ENCODE data around the gene BRD4. TPM values are rescaled to one million over a fixed set of nuclear protein-coding genes. Genes with fewer than 3 reads are reported as not detected.

BRD4 gene
- total RNA-seq, 2 experiments from 2014 or later, result 33.6 to 143 TPM

DNA sequence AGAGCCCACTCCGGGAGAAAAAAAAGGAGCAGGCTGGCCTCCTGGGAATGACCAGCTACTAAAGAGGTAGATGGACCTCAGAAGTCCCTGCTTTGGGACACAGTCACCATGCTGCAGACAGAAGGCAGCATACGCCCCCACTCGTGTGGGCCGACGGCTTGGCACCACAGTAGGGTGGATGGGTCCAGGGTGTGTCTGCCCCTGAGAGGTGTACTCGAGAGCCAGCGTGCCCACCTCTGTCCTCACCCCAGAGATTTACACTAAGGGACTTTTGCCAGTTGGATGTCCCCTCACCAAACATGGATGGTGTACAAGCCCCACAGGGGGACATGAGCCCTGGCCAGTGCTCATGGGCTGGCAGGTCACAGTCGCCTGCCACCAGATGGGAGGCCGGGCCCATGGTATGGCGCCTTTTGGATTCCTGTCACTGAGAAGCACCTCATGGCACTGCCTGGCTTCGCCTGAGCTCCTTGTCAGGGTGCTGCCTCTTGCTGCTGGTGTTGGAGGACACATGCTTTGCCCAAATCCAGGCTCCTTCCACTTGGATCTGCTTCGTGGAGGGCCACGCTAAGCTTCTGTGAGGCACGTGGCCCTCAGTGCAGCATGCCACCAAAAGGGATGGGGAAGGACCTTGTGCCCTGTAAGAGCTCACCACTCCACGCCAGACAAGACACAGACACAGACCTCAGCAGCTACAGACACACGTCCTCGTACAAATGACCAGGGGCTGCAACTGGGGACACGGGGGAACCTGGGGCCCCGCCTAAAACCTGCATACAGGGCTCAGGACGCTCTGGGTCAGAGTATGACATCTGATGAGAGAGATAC lies 86.8 kb downstream of the BRD4 start:
- Histone ChIP-seq H3K27ac (ENCODE audit: low read depth, low read length, poor library complexity, severe bottlenecking) (no peak overlapping the region), H3K9me2 (ENCODE audit: insufficient read depth, low read length) (no peaks in the 10 kb centered on the region), H2AFZ (ENCODE audit: low read length) (no peak overlapping the region), H3K36me3 (ENCODE audit: insufficient read depth, low read length) (peaks cover 91% of the 10 kb centered on the region), H3K4me1 (ENCODE audit: insufficient read depth, low read length, poor library complexity, severe bottlenecking) (no peaks in the 10 kb centered on the region), H3K9me3 (ENCODE audit: low read length) (no peaks in the 10 kb centered on the region), H3K4me2 (ENCODE audit: low read length) (no peak overlapping the region), H4K20me1 (ENCODE audit: insufficient read depth, low read length) (no peaks in the 10 kb centered on the region), H3K79me2 (ENCODE audit: insufficient read depth, low read depth, low read length) (no peaks in the 10 kb centered on the region), H3K4me3 (ENCODE audit: low read depth, low read length, poor library complexity, severe bottlenecking) (no peak overlapping the region)
- ChIA-PET CTCF (ENCODE audit: unreplicated experiment) (no interaction called here), POLR2A (no interaction called here)
- TF ChIP-seq, protein P1, sequence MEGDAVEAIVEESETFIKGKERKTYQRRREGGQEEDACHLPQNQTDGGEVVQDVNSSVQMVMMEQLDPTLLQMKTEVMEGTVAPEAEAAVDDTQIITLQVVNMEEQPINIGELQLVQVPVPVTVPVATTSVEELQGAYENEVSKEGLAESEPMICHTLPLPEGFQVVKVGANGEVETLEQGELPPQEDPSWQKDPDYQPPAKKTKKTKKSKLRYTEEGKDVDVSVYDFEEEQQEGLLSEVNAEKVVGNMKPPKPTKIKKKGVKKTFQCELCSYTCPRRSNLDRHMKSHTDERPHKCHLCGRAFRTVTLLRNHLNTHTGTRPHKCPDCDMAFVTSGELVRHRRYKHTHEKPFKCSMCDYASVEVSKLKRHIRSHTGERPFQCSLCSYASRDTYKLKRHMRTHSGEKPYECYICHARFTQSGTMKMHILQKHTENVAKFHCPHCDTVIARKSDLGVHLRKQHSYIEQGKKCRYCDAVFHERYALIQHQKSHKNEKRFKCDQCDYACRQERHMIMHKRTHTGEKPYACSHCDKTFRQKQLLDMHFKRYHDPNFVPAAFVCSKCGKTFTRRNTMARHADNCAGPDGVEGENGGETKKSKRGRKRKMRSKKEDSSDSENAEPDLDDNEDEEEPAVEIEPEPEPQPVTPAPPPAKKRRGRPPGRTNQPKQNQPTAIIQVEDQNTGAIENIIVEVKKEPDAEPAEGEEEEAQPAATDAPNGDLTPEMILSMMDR (conservative IDR thresholded peaks at IDR 0.05; ENCODE audit: low read length), result no peak
- no peak for TF ChIP-seq EZH2phosphoT487 (IDR thresholded peaks at IDR 0.05; ENCODE audit: borderline replicate concordance, low read depth, low read length)
- no peak for DNase-seq (ENCODE audit: low spot score)
- intact Hi-C loops (cut with micrococcal nuclease; ENCODE audit: unreplicated experiment), result loop anchor here (5.0 kb wide), 1 partner anchor 68 kb away; no protein-coding TSS in a partner anchor
- BruUV-seq (replicated peaks), result no TSS peak

DNA sequence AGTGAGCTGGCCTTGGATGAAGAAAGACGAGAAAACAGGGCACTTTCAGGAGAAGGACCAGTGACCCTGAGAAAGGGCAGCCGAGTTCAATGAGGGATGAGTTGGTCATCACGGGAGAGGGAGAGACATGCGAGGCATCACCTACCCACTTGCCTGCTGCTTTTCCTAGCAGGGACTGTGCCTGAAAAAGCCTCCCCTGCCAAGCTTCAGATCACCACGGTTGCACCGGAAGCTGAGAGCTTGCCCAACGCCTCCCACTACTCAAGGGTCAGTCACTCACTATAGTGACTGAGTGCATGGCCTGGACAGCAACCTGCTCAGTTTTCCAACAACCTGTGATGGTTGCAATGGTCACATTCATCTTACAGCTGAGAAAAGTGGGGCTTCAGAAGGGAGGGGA lies 87.5 kb downstream of the BRD4 start:
- POLR2A ChIA-PET, result no interaction called here
- no TSS peak for BruUV-seq (replicated peaks)

More for the DNA sequence above, 87.5 kb downstream of the BRD4 start:
- H3K9me2 ChIP-seq (ENCODE audit: insufficient read depth, low read length), result no peaks in the 10 kb centered on the region
- H4K20me1 ChIP-seq (ENCODE audit: insufficient read depth, low read length), result no peaks in the 10 kb centered on the region
- DNase-seq (ENCODE audit: low spot score), result no peak
- no peak for TF ChIP-seq EZH2phosphoT487 (IDR thresholded peaks at IDR 0.05; ENCODE audit: borderline replicate concordance, low read depth, low read length)
- TF ChIP-seq, protein P1 (conservative IDR thresholded peaks at IDR 0.05; ENCODE audit: low read length), result no peak
- H3K9me3 ChIP-seq (ENCODE audit: low read length), result no peaks in the 10 kb centered on the region
- no peak overlapping the region for H3K4me3 ChIP-seq (ENCODE audit: low read depth, low read length, poor library complexity, severe bottlenecking)
- H3K27ac ChIP-seq (ENCODE audit: low read depth, low read length, poor library complexity, severe bottlenecking), result no peak overlapping the region
- H3K36me3 ChIP-seq (ENCODE audit: insufficient read depth, low read length), result peaks cover 91% of the 10 kb centered on the region
- CTCF ChIA-PET (ENCODE audit: unreplicated experiment), result no interaction called here
- intact Hi-C loops (cut with micrococcal nuclease; ENCODE audit: unreplicated experiment), result loop anchor here (5.0 kb wide), 1 partner anchor 68 kb away; no protein-coding TSS in a partner anchor
- H3K4me1 ChIP-seq (ENCODE audit: insufficient read depth, low read length, poor library complexity, severe bottlenecking), result no peaks in the 10 kb centered on the region
- H3K4me2 ChIP-seq (ENCODE audit: low read length), result no peak overlapping the region
- no peaks in the 10 kb centered on the region for H3K79me2 ChIP-seq (ENCODE audit: insufficient read depth, low read depth, low read length)
- no peak overlapping the region for H2AFZ ChIP-seq (ENCODE audit: low read length)

Measured in OCI-LY7 (cell line).